Osteoblast (primary cell): ENCODE measurements around the gene EXOC4. TPM values are rescaled to one million over a fixed set of nuclear protein-coding genes. Genes with fewer than 3 reads are reported as not detected.

Source experiments
- DNase-seq: peaks from one replicate; pipeline ENCODE4 v3.0.0; 2011; ENCODE audit warnings: low spot score, mixed read lengths; ENCODE audit not compliant: insufficient read length; ENCODE audit errors: missing footprints
- H2AFZ ChIP-seq: 2 replicates; pipeline ENCODE4 v1.6.0; 2011; ENCODE audit warnings: mild to moderate bottlenecking, low read length
- H3K27ac ChIP-seq: 2 replicates; pipeline ENCODE4 v1.5.1; 2011; ENCODE audit warnings: mild to moderate bottlenecking, low read depth, low read length, moderate library complexity
- H3K27me3 ChIP-seq: 2 replicates; pipeline ENCODE4 v1.6.0; 2012; ENCODE audit warnings: mild to moderate bottlenecking, control low read depth, inconsistent platforms, low read length, moderate library complexity; ENCODE audit not compliant: insufficient read depth
- H3K36me3 ChIP-seq: 2 replicates; pipeline ENCODE4 v1.5.1; 2011; ENCODE audit warnings: mild to moderate bottlenecking, low read length, control low read depth, moderate library complexity; ENCODE audit not compliant: insufficient read depth
- H3K4me1 ChIP-seq: 2 replicates; pipeline ENCODE4 v1.5.1; 2011; ENCODE audit warnings: mild to moderate bottlenecking, low read length, control low read depth, moderate library complexity; ENCODE audit not compliant: insufficient read depth
- H3K4me2 ChIP-seq: 2 replicates; pipeline ENCODE4 v1.6.0; 2011; ENCODE audit warnings: mild to moderate bottlenecking, low read length; ENCODE audit not compliant: insufficient read depth
- H3K4me3 ChIP-seq: fragments of 200-600 bp; sonication (generic); 3 replicates; pipeline ENCODE4 v1.5.1; 2012; ENCODE audit warnings: mild to moderate bottlenecking, low read length, inconsistent platforms; ENCODE audit not compliant: insufficient read depth
- H3K79me2 ChIP-seq: 2 replicates; pipeline ENCODE4 v1.6.0; 2012; ENCODE audit warnings: mild to moderate bottlenecking, low read length, control low read depth, inconsistent platforms; ENCODE audit not compliant: insufficient read depth
- H3K9me3 ChIP-seq: 2 replicates; pipeline ENCODE4 v1.5.1; 2011; ENCODE audit warnings: low read depth, low read length, control low read depth
- H4K20me1 ChIP-seq: 2 replicates; pipeline ENCODE4 v1.6.0; 2012; ENCODE audit warnings: mild to moderate bottlenecking, low read length, control low read depth; ENCODE audit not compliant: insufficient read depth
- total RNA-seq: library from RNA; depleted of rRNA; stranded (reverse); fragments of >200 nt; gene quantifications from 2 replicates; pipeline ENCODE4 v1.2.3, GENCODE V29; 2012
- TF ChIP-seq, protein P1 (sequence below): IDR thresholded peaks from 2 replicates; pipeline ENCODE4 v1.5.1; 2011; ENCODE audit warnings: mild to moderate bottlenecking, low read depth, low read length, moderate library complexity; ENCODE audit errors: extremely low read depth

Gene EXOC4
- total RNA-seq, 1 donor: 134 TPM

DNA sequence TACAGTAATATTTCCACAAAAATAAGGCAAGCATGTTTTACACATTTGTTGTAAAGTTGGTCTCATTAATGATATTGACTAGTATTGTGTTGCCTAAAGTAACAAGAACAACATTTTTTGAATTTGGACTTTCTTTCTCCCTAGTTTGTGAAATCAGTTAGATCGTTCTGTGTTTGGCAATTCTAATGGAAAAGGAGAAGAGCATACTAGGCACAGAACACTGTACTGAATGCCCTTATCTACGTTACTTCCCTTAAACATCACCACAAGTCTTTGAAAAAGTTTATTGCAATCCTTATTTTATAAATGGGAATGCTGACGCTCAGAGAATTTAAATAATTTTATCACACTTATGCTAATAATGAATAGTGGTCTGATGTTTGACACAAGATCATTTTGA is 372.2 kb downstream of the EXOC4 start:
- no peak for DNase-seq
- Histone ChIP-seq H3K27me3 (no peaks in the 10 kb centered on the region), H3K9me3 (no peaks in the 10 kb centered on the region), H2AFZ (no peak overlapping the region), H3K79me2 (no peaks in the 10 kb centered on the region), H3K27ac (no peak overlapping the region), H3K36me3 (no peaks in the 10 kb centered on the region), H4K20me1 (no peaks in the 10 kb centered on the region), H3K4me1 (no peaks in the 10 kb centered on the region), H3K4me2 (no peak overlapping the region), H3K4me3 (no peak overlapping the region)
- TF ChIP-seq, protein P1, sequence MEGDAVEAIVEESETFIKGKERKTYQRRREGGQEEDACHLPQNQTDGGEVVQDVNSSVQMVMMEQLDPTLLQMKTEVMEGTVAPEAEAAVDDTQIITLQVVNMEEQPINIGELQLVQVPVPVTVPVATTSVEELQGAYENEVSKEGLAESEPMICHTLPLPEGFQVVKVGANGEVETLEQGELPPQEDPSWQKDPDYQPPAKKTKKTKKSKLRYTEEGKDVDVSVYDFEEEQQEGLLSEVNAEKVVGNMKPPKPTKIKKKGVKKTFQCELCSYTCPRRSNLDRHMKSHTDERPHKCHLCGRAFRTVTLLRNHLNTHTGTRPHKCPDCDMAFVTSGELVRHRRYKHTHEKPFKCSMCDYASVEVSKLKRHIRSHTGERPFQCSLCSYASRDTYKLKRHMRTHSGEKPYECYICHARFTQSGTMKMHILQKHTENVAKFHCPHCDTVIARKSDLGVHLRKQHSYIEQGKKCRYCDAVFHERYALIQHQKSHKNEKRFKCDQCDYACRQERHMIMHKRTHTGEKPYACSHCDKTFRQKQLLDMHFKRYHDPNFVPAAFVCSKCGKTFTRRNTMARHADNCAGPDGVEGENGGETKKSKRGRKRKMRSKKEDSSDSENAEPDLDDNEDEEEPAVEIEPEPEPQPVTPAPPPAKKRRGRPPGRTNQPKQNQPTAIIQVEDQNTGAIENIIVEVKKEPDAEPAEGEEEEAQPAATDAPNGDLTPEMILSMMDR: no peak

- Histone ChIP-seq H3K79me2 (no peaks in the 10 kb centered on the region), H3K9me3 (no peaks in the 10 kb centered on the region), H3K4me2 (no peak overlapping the region), H3K4me1 (peaks cover 7% of the 10 kb centered on the region), H2AFZ (no peak overlapping the region), H3K27me3 (no peaks in the 10 kb centered on the region), H4K20me1 (no peaks in the 10 kb centered on the region), H3K36me3 (no peaks in the 10 kb centered on the region), H3K27ac (no peak overlapping the region), H3K4me3 (no peak overlapping the region)
- no peak for DNase-seq
- TF ChIP-seq, protein P1: no peak
Observed at GRCh38 chr7:133629701-133630100, 376.8 kb downstream of the EXOC4 start.

DNA sequence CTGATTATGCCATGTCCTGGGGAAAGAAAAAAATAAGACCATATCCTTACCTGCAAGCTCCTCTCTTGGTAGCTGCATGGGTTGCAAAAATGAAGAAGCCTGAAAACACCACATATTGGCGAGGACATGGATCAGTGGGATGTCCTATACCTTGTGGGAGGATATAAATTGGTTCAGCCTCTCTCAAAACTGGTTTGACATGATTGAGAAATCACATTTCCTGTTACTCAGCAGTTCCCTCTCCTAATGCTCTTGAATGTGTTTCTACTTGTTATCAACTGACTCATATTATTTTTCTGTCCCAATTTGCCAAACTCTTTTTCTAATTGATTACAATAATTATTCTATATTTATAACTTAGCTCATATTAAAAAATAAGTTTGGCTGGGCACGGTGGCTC is 380.2 kb downstream of the EXOC4 start:
- DNase-seq: peak; percentile 26
- no peak overlapping the region for H3K4me2 ChIP-seq

GRCh38 chr7:133635541-133635940 is 382.7 kb downstream of the EXOC4 start:
- TF ChIP-seq, protein P1: no peak

More for the DNA sequence above, 380.2 kb downstream of the EXOC4 start:
- Histone ChIP-seq H2AFZ (no peak overlapping the region), H3K36me3 (no peaks in the 10 kb centered on the region), H3K4me1 (peaks cover 7% of the 10 kb centered on the region), H3K27ac (peak overlapping the region; percentile 15), H3K9me3 (no peaks in the 10 kb centered on the region), H3K79me2 (no peaks in the 10 kb centered on the region), H4K20me1 (no peaks in the 10 kb centered on the region), H3K27me3 (no peaks in the 10 kb centered on the region), H3K4me3 (no peak overlapping the region)
- TF ChIP-seq, protein P1: no peak

More at GRCh38 chr7:133635541-133635940, 382.7 kb downstream of the EXOC4 start:
- H3K79me2 ChIP-seq: no peaks in the 10 kb centered on the region
- no peak overlapping the region for H3K27ac ChIP-seq
- no peak overlapping the region for H2AFZ ChIP-seq
- no peaks in the 10 kb centered on the region for H4K20me1 ChIP-seq
- no peaks in the 10 kb centered on the region for H3K36me3 ChIP-seq
- H3K4me2 ChIP-seq: no peak overlapping the region
- no peaks in the 10 kb centered on the region for H3K9me3 ChIP-seq
- peaks cover 7% of the 10 kb centered on the region for H3K4me1 ChIP-seq
- no peaks in the 10 kb centered on the region for H3K27me3 ChIP-seq
- no peak for DNase-seq
- no peak overlapping the region for H3K4me3 ChIP-seq
